Heart left ventricle (tissue), 13 donors: ENCODE data around the gene FAM151A.

ENCODE experiments used
- CTCF ChIP-seq, 12 donors: fragments of 200-600 bp; sonication (generic) in 4 of 12; IDR thresholded peaks; one replicate each; pipeline versions ENCODE4 v1.5.0 to v1.8.0; 2018 to 2022; ENCODE audit warnings: antibody characterized with exemption in 12 of 12, mild to moderate bottlenecking in 5 of 12
- POLR2A ChIP-seq, 2 donors: fragments of 450-650 bp; IDR thresholded peaks; one replicate each; pipeline ENCODE4 v1.6.1; 2017; ENCODE audit warnings: antibody characterized with exemption in 2 of 2, mild to moderate bottlenecking in 2 of 2, moderate library complexity in 2 of 2
- donor health status: ischemic (EF 13 %, LVEDD 7.1; RV severe dilation, severe dysfunction).
- donor health status: DM: no; HTN: yes; CAD: no.
- donor health status: DM: no; HTN: no; CAD: no.
- donor health status: ischemic (EF 25% LVEDD 6.9; RV normal size, moderate dysfunction).
- donor health status: ischemic (EF 25% LVEDD 5.7; RV mildly dilated, moderate dysfunction).
- donor health status: ischemic (EF 35%, LVEDD 5.7; RV mildly dilated, moderate dysfunction).
- donor health status: nonischemic (EF 11% LVEDD 7.7; RV severe dilation, severe dysfunction).
- donor health status: DM: yes; HTN: yes; CAD: no.
- donor health status: PGD.
- donor health status: ischemic (EF 29% LVEDD 5.4; RV normal size, mild dysfunction).
- donor health status: nonischemic (EF 23%, LVEDD 6.1; RV moderate dilation, normal function).

- TF ChIP-seq CTCF (IDR thresholded peaks at IDR 0.05) (no peak), POLR2A (IDR thresholded peaks at IDR 0.05) (no peak)
These were observed 41.0 kb upstream of the FAM151A start for GRCh38 chr1:54664364-54664763.
